ACHN (cell line): ENCODE measurements around the gene PSIP1.
"Not testable (repeated sequence)": the region's sequence is repeated elsewhere in the genome, so short reads cannot be mapped to it uniquely, and the experiment has no call there.

Source experiments
- DNase-seq: peaks from one replicate; pipeline ENCODE4 v3.0.0-alpha.2; 2015
- in situ Hi-C: cut with HindIII; loops from 2 replicates; pipeline ENCODE4 v1.10.0; 2017; ENCODE audit warnings: low sequenced_read_pairs, low pct_ligation_motif_present, low pct_unique_long_range_greater_than_20kb

Gene PSIP1

DNA sequence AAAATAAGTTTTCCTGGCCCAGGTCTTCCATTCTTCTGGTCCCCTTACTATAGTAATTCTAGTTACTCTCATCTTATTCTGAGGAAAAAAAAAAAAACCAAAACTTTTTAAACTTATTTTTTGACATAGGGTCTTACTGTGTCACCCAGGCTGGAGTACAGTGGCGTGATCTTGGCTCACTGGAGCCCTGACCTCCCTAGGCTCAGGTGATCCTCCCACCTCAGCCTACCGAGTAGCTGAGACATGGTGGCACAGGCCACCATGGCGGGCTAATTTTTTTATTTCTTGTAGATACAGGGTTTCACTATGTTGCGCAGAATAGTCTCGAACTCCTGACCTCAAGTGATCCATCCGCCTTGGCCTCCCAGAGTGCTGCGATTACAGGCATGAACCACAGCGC, 49.7 kb downstream of the PSIP1 start:
- in situ Hi-C loops = no loop called here
- no peak for DNase-seq

DNA sequence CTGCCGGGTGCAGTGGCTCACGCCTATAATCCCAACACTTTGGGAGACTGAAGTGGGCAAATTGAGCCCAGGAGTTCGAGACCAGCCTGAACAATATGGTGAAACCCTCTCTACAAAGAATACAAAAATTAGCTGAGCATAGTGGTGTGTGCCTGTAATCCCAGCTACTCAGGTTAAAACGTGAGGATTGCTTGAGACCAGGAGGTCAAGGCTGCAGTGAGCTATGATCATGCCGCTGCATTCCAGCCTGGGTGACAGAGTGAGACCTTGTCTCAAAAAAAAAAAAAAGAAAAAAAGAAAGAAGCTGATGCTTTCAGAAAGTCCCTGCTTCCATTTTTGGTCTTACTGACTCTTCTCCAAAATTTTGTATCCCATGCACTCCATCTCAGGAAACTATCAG, 56.8 kb downstream of the PSIP1 start:
- in situ Hi-C loops = no loop called here
- DNase-seq = no peak

DNA sequence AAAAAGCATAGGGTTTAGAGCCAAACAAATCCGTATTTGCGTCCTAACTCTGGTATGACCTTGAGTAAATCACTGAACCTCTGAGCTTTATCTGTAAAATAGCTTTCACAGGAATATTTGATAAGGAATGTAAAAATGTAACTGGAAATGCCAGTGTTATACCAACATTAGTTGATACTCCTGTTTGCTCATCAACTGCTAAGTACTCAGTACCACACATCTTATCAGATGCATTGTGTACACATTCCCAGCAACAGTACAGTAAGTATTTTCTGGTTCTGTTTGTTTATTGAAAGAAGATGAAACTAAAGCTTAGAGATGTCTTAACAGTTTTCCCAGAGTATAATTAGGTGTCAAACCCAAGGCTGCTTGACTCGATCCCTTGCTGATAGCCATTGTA, 66.6 kb downstream of the PSIP1 start:
- no peak for DNase-seq
- in situ Hi-C loops = no loop called here

DNA sequence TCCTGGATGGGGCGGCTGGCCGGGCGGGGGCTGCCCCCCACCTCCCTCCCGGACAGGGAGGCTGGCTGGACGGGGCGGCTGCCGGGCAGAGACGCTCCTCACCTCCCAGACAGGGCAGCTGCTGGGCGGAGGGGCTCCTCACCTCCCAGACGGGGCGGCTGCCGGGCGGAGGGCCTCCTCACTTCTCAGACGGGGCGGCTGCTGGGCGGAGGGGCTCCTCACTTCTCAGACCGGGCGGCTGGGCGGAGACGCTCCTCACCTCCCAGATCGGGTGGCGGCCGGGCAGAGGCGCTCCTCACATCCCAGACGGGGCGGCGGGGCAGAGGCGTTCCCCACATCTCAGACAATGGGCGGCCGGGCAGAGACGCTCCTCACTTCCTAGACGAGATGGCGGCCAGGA, 68.5 kb downstream of the PSIP1 start:
- in situ Hi-C loops, DNase-seq: not testable (repeated sequence)

DNA sequence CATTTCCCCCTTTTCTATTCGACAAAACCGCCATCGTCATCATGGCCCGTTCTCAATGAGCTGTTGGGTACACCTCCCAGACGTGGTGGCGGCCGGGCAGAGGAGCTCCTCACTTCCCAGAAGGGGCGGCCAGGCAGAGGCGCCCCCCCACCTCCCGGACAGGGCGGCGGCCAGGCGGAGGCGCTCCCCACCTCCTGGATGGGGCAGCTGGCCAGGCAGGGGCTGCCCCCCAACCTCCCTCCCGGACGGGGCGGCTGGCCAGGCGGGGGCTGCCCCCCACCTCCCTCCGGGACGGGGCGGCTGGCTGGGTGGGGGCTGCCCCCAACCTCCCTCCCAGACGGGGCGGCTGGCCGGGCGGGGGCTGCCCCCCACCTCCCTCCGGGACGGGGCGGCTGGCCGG, 68.9 kb downstream of the PSIP1 start:
- in situ Hi-C loops = not testable (repeated sequence)

DNA sequence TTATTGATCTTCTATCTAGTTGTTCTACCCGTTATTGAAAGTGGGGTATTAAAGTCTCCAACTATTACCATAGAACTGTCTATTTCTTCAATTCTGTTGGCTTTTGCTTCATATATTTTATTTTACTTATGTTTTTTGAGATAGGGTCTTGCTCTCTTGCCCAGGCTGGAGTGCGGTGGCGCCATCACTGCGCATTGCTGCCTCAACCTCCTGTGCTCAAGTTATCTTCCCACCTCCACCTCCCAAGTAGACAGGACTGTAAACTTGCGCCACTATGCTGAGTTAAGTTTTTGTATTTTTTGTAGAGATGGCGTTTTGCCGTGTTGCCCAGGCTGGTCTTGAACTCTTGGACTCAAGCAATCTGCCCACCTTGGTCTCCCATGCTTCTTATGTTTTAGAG, 71.9 kb downstream of the PSIP1 start:
- in situ Hi-C loops = no loop called here
- no peak for DNase-seq

More for the DNA sequence above, 68.9 kb downstream of the PSIP1 start:
- not testable (repeated sequence) for DNase-seq

DNA sequence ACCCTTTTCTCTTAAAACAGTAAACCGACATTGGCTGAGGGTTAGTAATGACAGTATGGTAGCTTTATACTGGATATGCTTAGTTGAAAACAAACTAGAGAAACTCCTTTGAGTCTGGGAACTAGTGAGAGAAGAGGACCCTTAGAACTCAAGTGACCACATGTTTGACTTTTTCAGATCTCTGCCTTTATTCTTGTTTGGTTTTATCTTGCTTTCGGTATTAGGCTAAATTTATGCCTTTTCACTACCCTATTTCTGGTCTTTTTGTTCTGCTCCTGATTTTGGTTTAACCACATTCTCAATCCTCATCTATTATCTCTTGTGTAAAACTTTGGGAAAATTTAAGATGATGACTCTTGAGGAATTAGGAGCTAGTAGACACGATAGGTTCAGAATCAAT, 77.1 kb downstream of the PSIP1 start:
- in situ Hi-C loops = no loop called here
- DNase-seq = no peak

DNA sequence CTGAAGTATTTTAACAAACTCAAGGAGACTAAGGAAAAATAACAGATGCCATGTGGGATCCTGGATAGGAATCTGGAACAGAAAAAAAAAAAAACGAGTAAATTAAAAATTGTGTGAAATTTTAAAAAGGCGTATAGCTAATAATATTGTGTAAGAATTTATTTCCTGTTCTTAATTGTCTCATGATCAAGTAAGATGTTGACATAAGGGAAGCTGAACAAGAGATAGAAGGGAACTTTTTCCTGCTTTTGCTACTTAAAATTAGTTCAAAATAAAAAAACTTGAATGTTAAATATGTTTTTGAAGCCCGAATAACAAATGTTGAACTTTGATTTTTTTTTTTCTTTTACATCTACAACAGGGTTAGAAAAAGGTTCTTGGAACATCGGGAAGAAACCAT, 77.6 kb downstream of the PSIP1 start:
- DNase-seq = no peak
- in situ Hi-C loops = no loop called here

DNA sequence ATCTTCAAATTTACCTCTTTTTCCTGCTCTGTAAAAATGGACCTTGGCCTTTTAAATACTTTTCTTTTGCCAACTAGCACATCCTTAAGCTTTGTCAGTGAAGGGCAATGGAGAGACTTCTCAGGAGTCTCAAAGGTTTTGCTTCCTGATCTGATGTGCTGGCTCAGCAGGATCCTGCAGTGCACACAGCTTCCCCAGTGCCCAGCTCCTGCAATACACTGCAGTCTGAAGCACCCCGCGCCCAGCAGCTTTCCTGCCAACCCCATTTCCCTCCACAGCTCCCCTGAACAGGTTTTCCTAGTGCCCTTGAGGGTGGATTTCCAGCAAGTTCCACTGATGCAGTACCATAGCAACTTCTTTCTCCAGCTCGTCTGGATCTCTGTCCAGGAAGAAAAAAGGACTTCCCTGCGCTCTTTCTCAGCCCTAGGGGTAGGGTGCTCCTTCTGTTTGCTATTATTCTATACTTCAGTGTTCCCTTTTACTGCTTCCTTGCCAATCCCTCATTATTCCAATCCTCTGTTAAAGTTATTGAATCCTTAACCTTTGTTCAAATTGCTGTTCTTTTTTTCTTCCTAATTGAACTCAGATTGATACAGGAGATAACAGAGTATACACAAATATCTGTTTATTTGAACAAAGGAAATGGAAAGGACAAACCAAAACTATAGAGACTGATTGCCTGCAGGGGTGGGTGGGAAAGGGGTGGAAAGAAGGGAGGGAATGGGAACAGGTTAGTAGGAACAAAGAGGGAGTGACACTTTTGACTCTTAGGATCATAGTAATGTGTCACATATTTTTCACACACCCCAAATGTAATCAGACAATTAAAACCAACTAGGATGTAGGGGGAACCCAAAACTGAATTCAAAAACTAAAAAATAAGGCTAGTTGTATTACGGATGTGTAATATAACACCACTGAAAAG, 79.6 kb downstream of the PSIP1 start:
- no peak for DNase-seq
- in situ Hi-C loops = no loop called here

DNA sequence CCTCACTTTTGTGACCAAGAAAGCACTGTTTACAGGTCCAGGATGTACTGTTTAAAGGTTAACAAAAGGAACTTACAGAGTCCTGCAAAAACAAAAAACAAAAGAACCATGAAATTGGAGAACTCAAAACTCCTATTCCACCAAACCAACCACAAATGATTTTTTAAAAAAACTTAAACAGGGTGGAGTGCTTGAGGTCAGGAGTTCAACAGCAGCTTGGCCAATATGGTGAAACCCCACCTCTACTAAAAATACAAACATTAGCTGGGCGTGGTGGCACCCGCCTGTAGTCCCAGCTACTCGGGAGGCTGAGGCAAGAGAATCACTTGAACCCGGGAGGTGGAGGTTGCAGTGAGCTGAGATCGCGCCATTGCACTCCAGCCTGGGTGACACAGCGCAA, 83.1 kb downstream of the PSIP1 start:
- DNase-seq, in situ Hi-C loops: not testable (repeated sequence)

DNA sequence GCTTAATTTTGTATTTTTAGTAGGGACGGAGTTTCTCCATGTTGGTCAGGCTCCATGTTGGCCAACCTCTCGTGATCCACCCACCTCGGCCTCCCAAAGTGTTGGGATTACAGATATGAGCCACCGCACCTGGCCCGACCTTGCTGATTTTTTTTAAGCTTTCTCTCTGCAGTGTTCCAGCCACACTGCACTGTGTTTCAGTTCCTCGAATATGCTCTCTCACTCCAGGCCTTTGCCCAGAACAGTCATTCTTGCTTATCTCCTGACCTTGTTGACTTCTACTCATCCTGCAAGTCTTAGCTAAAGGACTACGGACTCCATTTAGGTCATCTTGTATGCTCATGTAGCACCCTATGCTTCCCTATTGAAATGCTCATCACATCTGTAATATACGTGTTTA, 84.8 kb downstream of the PSIP1 start:
- no peak for DNase-seq

DNA sequence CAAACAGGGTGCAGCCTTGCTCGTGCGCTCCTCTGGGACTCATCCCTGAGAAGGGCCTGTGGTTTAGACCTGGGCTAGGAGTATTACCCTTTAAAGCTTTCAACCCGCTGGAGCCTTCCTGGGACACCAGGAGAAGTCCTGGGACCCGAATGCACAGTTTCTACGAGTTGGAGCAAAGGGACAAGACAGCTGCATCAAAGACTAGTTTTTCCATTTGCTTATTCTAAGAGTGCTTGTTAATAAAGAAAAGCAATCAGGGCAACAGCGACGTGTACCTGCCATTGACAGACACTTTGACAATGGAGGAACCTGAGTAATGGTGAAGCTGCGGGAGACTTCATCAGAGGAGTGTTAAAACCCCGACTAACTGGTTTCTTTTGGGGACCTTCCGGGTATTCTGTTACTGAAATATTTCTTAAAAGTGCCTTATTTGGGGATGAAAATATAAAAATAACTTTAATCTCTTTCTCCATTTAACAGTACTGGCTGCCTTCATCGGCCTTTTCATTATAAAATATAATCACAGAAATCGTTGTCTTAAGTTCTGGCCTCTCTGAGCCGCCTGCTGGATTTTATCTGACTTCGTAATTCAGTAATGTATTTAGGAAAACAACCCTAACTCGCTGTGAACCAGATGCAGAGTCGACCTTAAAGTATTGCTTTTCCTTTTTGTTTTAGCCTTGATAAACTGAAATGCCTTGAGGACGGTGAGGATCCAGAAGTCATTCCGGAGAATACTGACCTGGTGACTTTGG, 87.4 kb downstream of the PSIP1 start:
- peak; percentile 14 for DNase-seq
- in situ Hi-C loops = no loop called here

More for the DNA sequence above, 84.8 kb downstream of the PSIP1 start:
- in situ Hi-C loops = no loop called here

DNA sequence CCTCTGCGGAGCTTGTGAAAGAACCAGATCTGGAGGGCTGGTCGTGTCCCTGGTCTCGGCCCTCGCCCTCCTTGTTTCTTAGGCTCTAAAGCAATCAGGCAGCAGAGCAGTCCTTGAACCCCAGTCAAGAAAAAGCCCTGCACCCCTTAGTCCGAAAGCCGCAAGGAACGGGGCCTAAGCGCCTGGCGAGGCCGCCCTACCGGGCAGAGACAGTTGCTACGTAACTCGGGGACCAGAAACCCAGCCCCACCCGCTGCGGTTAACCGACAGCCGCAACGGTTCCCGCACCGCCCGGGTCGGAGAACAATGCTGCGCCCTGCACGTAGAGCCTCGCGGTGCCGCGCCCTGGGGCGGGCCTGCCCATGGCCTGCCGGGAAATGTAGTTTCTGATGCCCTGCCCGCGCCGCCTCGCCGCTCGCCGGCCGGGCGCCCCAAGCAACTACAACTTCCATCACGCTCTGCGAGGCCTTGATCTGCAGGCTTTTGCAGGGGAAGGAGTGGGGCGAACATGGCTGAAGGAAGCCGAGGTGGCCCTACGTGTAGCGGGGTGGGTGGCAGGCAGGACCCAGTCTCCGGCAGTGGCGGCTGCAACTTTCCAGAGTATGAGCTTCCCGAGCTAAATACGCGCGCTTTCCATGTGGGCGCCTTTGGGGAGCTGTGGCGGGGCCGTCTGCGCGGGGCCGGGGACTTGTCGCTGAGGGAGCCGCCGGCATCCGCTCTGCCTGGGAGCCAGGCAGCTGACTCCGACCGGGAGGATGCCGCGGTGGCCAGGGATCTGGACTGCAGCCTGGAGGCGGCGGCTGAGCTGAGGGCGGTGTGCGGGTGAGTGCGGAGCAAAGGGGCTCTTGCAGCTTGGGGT, 88.2 kb downstream of the PSIP1 start, which contains the start of gene SNAPC3:
SNAPC3 (plus strand) TSS at position 505 of the 859 bp plus-strand sequence; CDS start at position 509, 4 bp downstream.
- in situ Hi-C loops = no loop called here
- peak; percentile 91 for DNase-seq

DNA sequence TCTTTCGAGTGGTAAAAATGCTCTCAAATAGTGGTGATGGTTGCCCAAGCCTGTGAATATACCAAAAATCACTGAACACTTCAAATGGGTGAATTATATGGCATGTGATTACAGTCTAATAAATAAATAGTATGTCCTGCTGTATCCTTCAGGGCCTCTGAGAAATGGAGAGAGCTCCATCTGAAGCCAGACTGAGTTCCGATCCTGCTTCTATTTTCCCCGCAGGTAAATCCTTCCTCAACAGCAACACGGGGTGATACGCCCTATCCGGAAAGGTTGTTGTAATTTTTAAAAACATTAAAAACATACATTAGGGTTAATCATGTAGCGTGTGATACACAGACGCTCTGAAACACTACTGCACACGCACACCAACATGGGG, 88.8 kb downstream of the PSIP1 start:
- no peak for DNase-seq
- in situ Hi-C loops = no loop called here

DNA sequence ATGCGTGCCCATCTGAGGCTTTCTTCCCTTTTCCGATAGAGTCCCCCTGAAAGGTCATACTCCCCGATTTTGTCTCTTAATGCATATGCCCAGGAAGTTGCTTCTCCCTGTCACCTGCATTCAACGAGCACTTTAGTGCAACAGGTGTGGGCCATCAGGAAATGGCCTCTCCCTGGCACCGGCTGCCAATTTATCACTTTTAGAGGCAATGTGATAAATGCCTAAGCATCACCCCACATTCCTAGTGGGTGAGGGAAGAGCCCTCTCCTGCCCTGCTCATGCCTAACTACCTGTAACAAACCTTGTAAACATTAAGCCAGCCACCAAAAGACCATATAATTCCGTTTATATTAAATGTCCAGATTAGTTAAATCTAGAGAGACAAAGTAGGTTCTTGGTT, 89.2 kb downstream of the PSIP1 start:
- no peak for DNase-seq
- in situ Hi-C loops = no loop called here

DNA sequence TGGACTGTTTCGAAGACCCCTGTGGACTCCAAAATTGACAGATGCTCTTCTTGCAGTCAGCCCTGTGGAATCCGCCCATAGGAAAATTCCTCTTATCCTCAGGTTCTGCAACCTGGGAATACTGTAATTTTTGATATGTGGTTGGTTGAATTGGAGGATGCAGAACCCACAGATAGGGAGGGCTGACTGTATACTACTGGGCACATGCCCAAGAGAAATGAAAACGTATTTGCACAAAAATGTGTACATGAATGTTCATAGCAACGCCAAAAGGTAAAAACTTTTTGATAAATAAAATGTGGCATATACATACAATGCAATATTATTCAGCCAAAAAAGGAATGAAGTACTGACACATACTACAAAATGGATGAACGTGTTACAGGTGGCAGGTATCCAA, 90.0 kb downstream of the PSIP1 start:
- in situ Hi-C loops = no loop called here

DNA sequence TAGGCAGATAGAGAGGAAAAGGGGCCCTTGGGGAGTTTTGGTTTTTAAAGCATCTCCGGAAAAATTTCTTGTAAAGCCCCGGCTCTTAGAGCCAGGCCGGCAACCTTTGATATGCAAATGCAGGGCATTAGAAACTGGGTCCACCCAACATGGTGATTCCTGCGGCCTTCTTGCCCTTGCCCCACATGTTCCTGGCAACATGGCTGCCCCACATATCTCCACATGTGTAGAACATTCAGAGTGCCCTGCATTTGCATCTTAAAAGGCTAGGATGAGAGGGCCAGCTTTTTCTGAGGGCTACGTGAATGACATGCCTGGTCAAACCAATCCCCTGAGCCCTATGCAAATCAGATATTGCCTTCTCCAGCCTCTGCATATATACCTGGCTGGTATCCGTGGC, 93.1 kb downstream of the PSIP1 start:
- no peak for DNase-seq
- in situ Hi-C loops = no loop called here

More for the DNA sequence above, 90.0 kb downstream of the PSIP1 start:
- DNase-seq = no peak

DNA sequence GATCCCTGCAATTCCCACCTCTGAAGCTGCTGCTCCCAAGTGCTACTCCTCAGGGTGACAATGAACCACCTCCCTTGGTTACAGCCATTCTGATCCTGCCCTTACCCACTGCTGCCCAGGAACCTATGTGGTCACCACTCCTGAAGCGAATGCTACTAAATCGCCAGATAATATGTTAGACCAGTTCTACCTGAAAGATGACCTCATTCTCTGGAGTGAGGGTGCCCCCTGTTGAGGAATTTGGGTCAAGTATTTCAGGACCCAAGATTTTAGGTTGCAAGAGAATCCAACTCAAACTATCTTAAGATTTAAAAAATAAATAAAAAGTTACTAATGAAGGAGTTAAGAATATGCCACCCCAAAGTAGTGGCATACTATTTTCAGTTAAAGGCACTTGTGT, 93.9 kb downstream of the PSIP1 start:
- DNase-seq = peak; percentile 31
- in situ Hi-C loops = no loop called here
